Measurements from ENCODE around the gene KRTAP19-2. TPM values are rescaled to one million over a fixed set of nuclear protein-coding genes. Genes with fewer than 3 reads are reported as not detected.

The KRTAP19-2 gene
- polyA plus RNA-seq, 2 donors: not detected

DNA sequence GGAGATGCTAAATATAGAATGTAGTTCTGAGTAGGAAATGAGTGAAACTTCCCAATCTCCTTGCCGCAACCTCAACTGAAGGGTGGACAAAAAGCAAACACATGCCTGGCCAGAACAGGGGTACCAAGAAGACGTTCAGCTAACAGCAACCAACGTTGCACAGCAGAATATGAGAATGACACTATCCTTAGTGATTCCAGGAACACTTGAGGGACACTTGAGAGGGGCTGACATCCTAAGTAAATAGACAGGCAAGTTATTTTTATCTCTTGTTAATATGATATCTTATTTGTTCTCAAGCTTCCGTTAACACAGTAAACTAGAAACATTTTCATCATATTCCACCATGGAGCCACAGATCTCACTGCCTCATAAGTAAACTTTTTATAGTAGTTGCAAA, 8.0 kb downstream of the KRTAP19-2 start:
- Histone ChIP-seq H3K4me3 (ENCODE audit: low read depth in 1 of 2, low read length in 2 of 2) (no peak overlapping the region), H3K9me3 (ENCODE audit: control insufficient read depth in 2 of 2, insufficient read depth in 1 of 2, low read depth in 1 of 2, low read length in 1 of 2) (peaks cover 2 to 4% of the 10 kb centered on the region in 2 donors), H3K27me3 (ENCODE audit: control insufficient read depth in 1 of 2, insufficient read depth in 2 of 2, low read length in 2 of 2) (no peaks in the 10 kb centered on the region), H3K4me1 (ENCODE audit: control insufficient read depth in 2 of 2, insufficient read depth in 2 of 2, low read length in 1 of 2) (no peaks in the 10 kb centered on the region), H3K27ac (ENCODE audit: low read depth in 2 of 2, low read length in 1 of 2) (no peak overlapping the region), H3K36me3 (ENCODE audit: control insufficient read depth in 2 of 2, insufficient read depth in 2 of 2, low read length in 1 of 2) (no peaks in the 10 kb centered on the region)
- 71 to 72% methylated on average over 4 of the region's 4 CpGs for WGBS, 2 donors

DNA sequence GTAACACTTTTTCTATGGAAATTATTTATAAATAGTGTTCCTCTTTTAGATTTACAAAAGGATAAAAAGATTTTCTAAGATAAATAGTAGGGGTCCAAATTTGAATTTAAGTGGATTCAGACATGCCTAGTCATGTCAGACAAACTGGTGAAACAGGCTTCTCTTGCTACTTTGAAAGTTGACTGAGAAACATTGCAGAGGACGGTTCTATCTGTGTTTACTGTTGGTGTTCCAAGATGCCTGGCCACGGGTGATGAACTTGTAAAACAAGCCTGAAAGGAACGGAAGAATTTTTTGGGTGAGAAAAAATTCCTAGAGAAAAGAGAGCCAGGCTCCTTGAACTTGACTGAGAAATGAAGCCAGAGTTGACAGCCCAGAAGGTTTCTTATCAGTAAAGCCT, 9.2 kb downstream of the KRTAP19-2 start:
- Histone ChIP-seq H3K9me3 (ENCODE audit: control insufficient read depth in 2 of 2, insufficient read depth in 1 of 2, low read depth in 1 of 2, low read length in 1 of 2) (peaks cover 2 to 4% of the 10 kb centered on the region in 2 donors), H3K4me3 (ENCODE audit: low read depth in 1 of 2, low read length in 2 of 2) (no peak overlapping the region), H3K4me1 (ENCODE audit: control insufficient read depth in 2 of 2, insufficient read depth in 2 of 2, low read length in 1 of 2) (no peaks in the 10 kb centered on the region), H3K36me3 (ENCODE audit: control insufficient read depth in 2 of 2, insufficient read depth in 2 of 2, low read length in 1 of 2) (no peaks in the 10 kb centered on the region), H3K27me3 (ENCODE audit: control insufficient read depth in 1 of 2, insufficient read depth in 2 of 2, low read length in 2 of 2) (no peaks in the 10 kb centered on the region), H3K27ac (ENCODE audit: low read depth in 2 of 2, low read length in 1 of 2) (no peak overlapping the region)
- WGBS, 2 donors: 22 to 38% methylated on average over 3 of the region's 3 CpGs

DNA sequence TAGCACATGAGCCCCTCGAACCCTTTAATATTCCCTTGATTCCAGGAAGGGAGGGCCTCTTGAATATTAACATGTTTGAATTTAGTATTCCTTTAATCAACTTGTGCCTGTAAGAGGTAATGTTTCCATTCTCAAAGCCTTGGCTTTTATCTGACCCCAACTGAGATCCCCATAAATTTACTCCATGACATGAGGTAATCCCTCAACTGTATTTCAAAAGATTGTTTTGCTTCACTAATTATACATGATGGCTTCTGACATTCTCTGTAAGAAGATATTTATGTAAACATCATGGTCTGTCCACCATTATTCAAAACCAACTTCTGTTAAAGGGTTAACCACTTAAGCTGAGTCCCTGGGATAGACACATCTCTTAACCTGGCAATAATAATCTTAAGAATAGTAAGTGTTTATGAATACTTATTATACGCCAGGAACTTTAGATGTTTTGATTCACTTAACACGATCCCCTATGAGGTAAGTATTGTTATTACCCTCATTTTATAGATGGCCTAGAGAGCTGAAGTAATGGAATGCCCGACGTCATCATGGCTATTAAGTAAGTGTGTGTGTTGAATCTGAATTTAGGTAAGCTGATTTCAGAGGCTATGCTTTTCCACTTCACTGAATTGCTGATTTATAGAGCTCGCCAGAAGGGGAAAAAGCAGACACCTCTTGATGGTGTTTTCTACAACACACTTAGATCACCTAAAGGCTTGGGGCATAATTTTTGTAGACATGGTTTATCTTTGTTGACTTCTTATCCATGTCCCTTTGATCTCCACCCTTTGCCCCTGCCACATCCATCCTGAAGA, 18.1 kb downstream of the KRTAP19-2 start:
- Histone ChIP-seq H3K27ac (ENCODE audit: low read depth in 2 of 2, low read length in 1 of 2) (no peak overlapping the region), H3K27me3 (ENCODE audit: control insufficient read depth in 1 of 2, insufficient read depth in 2 of 2, low read length in 2 of 2) (no peaks in the 10 kb centered on the region), H3K36me3 (ENCODE audit: control insufficient read depth in 2 of 2, insufficient read depth in 2 of 2, low read length in 1 of 2) (no peaks in the 10 kb centered on the region), H3K4me1 (ENCODE audit: control insufficient read depth in 2 of 2, insufficient read depth in 2 of 2, low read length in 1 of 2) (no peaks in the 10 kb centered on the region), H3K9me3 (ENCODE audit: control insufficient read depth in 2 of 2, insufficient read depth in 1 of 2, low read depth in 1 of 2, low read length in 1 of 2) (no peaks in the 10 kb centered on the region), H3K4me3 (ENCODE audit: low read depth in 1 of 2, low read length in 2 of 2) (no peak overlapping the region)
- 56 to 61% methylated on average over 6 of the region's 6 CpGs for WGBS, 2 donors

DNA sequence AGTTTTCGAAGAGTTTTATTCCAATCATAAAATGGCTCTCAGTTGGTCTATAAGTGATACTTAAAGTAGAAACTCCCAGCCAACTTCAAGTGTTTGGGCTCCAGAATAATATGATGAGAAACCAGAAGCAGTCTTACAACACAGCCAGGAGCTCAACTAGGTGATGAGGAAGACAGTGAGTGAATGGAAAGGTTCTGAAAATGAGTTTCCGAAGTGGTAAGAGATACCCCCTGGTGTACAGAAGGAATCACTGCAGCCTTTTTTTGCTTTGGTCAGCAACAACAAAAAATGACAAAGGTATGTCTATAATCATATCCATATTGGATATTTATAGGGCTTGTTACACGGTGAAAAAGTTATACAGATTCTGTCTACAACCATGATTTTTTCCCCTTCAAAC, 23.5 kb downstream of the KRTAP19-2 start:
- WGBS, 2 donors: 55 to 68% methylated on average over 3 of the region's 3 CpGs
- no peaks in the 10 kb centered on the region for H3K4me1 ChIP-seq (ENCODE audit: control insufficient read depth in 2 of 2, insufficient read depth in 2 of 2, low read length in 1 of 2)
- no peaks in the 10 kb centered on the region for H3K36me3 ChIP-seq (ENCODE audit: control insufficient read depth in 2 of 2, insufficient read depth in 2 of 2, low read length in 1 of 2)
- no peak overlapping the region for H3K27ac ChIP-seq (ENCODE audit: low read depth in 2 of 2, low read length in 1 of 2)
- H3K9me3 ChIP-seq (ENCODE audit: control insufficient read depth in 2 of 2, insufficient read depth in 1 of 2, low read depth in 1 of 2, low read length in 1 of 2): no peaks in the 10 kb centered on the region
- H3K4me3 ChIP-seq (ENCODE audit: low read depth in 1 of 2, low read length in 2 of 2): no peak overlapping the region
- H3K27me3 ChIP-seq (ENCODE audit: control insufficient read depth in 1 of 2, insufficient read depth in 2 of 2, low read length in 2 of 2): no peaks in the 10 kb centered on the region

DNA sequence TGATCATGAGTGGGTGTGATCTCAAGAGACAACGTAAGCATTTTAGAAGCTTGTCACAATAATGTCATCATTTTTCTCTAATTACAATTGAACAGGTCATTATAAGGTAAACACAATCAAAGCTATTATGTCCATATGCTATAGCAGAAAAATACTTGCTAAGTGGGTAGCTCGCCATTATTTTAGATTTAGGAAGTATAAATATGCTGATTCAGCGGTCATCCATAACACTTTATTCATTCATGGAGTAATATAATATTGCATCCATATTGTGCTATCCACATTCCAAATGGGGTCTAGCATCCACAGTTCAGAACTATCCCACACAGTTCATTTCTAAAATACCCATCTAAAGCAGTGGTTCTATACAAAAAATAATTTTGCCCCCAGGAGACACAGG, 38.7 kb downstream of the KRTAP19-2 start:
- no peaks in the 10 kb centered on the region for H3K36me3 ChIP-seq (ENCODE audit: control insufficient read depth in 2 of 2, insufficient read depth in 2 of 2, low read length in 1 of 2)
- no peak overlapping the region for H3K4me3 ChIP-seq (ENCODE audit: low read depth in 1 of 2, low read length in 2 of 2)
- WGBS, 2 donors: 82 to 86% methylated on average over 3 of the region's 3 CpGs
- H3K9me3 ChIP-seq (ENCODE audit: control insufficient read depth in 2 of 2, insufficient read depth in 1 of 2, low read depth in 1 of 2, low read length in 1 of 2): no peaks in the 10 kb centered on the region
- no peak overlapping the region for H3K27ac ChIP-seq (ENCODE audit: low read depth in 2 of 2, low read length in 1 of 2)
- H3K27me3 ChIP-seq (ENCODE audit: control insufficient read depth in 1 of 2, insufficient read depth in 2 of 2, low read length in 2 of 2): no peaks in the 10 kb centered on the region
- no peaks in the 10 kb centered on the region for H3K4me1 ChIP-seq (ENCODE audit: control insufficient read depth in 2 of 2, insufficient read depth in 2 of 2, low read length in 1 of 2)

DNA sequence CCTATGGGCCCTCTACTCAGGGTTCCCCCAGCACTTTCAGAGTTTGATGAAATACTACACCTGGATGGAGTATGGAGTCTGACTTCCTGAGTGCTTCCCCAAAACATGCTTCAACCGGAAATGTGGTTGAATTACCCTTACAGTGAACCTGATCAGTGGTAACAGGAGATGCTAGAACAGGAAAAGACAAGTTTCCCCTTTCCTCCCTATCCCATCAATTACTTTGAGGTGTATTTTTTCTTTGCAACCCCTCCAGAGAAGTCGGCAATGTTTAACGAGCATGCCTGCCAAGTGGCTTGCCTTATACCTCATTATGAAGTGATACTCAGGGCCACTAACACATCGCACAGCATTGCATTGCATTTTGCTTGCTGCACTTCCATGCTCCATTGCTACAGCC, 40.2 kb downstream of the KRTAP19-2 start:
- Histone ChIP-seq H3K9me3 (ENCODE audit: control insufficient read depth in 2 of 2, insufficient read depth in 1 of 2, low read depth in 1 of 2, low read length in 1 of 2) (no peaks in the 10 kb centered on the region), H3K27ac (ENCODE audit: low read depth in 2 of 2, low read length in 1 of 2) (no peak overlapping the region), H3K4me3 (ENCODE audit: low read depth in 1 of 2, low read length in 2 of 2) (no peak overlapping the region), H3K36me3 (ENCODE audit: control insufficient read depth in 2 of 2, insufficient read depth in 2 of 2, low read length in 1 of 2) (no peaks in the 10 kb centered on the region), H3K4me1 (ENCODE audit: control insufficient read depth in 2 of 2, insufficient read depth in 2 of 2, low read length in 1 of 2) (no peaks in the 10 kb centered on the region), H3K27me3 (ENCODE audit: control insufficient read depth in 1 of 2, insufficient read depth in 2 of 2, low read length in 2 of 2) (no peaks in the 10 kb centered on the region)
- 30 to 45% methylated on average over 4 of the region's 4 CpGs for WGBS, 2 donors

DNA sequence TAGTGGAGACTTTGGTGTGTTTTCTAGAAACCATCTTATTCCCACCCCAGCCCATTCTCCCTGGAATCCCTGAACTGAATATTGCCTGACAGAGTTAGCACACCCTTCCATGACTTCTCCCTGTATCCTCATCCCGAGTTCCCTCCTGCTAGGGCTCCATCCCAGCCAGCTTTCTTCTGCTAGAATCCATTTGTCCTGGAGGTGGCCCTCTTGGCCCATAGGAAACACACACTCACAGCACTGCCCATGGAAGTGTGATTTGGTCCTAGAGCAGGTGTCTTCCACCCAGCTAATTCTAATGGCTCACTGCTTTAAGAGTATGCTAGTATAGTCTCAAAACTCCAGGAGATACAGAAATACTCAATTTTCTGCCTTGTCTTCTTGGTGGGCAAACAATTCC, 43.0 kb downstream of the KRTAP19-2 start:
- no peaks in the 10 kb centered on the region for H3K9me3 ChIP-seq (ENCODE audit: control insufficient read depth in 2 of 2, insufficient read depth in 1 of 2, low read depth in 1 of 2, low read length in 1 of 2)
- 41 to 53% methylated on average over 1 of the region's 1 CpG for WGBS, 2 donors
- H3K27ac ChIP-seq (ENCODE audit: low read depth in 2 of 2, low read length in 1 of 2): no peak overlapping the region
- no peaks in the 10 kb centered on the region for H3K27me3 ChIP-seq (ENCODE audit: control insufficient read depth in 1 of 2, insufficient read depth in 2 of 2, low read length in 2 of 2)
- no peaks in the 10 kb centered on the region for H3K4me1 ChIP-seq (ENCODE audit: control insufficient read depth in 2 of 2, insufficient read depth in 2 of 2, low read length in 1 of 2)
- H3K4me3 ChIP-seq (ENCODE audit: low read depth in 1 of 2, low read length in 2 of 2): no peak overlapping the region
- no peaks in the 10 kb centered on the region for H3K36me3 ChIP-seq (ENCODE audit: control insufficient read depth in 2 of 2, insufficient read depth in 2 of 2, low read length in 1 of 2)

DNA sequence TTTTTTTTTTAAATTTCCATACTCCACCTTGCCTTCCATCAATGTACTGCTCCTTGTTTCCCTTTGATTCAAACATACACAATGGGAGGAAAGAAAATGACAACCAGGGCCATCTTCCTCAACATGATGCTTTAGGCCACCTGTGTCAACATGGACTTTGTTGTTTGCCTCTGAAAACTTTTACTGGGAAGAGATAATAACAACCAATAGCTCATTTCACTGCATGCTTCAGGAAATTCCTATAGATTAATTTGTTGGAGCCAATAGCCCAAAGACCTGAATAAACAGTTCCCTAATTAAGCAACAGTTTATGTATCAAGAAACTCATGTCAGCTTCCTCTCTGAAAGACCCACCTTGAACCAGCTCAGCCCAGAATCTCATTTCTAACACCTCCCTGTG, 44.0 kb downstream of the KRTAP19-2 start:
- no peak overlapping the region for H3K4me3 ChIP-seq (ENCODE audit: low read depth in 1 of 2, low read length in 2 of 2)
- no peaks in the 10 kb centered on the region for H3K36me3 ChIP-seq (ENCODE audit: control insufficient read depth in 2 of 2, insufficient read depth in 2 of 2, low read length in 1 of 2)
- H3K27ac ChIP-seq (ENCODE audit: low read depth in 2 of 2, low read length in 1 of 2): no peak overlapping the region
- H3K4me1 ChIP-seq (ENCODE audit: control insufficient read depth in 2 of 2, insufficient read depth in 2 of 2, low read length in 1 of 2): no peaks in the 10 kb centered on the region
- H3K27me3 ChIP-seq (ENCODE audit: control insufficient read depth in 1 of 2, insufficient read depth in 2 of 2, low read length in 2 of 2): no peaks in the 10 kb centered on the region
- no peaks in the 10 kb centered on the region for H3K9me3 ChIP-seq (ENCODE audit: control insufficient read depth in 2 of 2, insufficient read depth in 1 of 2, low read depth in 1 of 2, low read length in 1 of 2)

DNA sequence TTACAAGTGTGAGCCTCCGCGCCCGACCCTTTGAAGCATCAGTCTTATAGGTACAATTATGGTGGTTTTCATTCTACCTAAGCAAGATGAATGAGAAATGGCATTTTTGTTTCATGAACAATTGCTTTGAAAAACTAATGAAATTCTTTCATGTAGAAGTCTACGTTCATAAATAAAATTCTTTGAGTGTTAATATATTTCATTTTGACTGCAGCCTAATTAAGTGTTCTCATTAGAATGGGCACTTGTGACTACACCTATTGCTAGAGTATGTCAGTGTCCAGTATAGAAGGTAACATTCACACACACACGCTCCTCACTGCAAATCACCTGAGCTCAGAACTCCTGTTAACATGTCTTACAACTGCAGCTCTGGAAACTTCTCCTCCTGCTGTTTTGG, 47.3 kb downstream of the KRTAP19-2 start, which contains the start of gene KRTAP15-1:
Gene KRTAP15-1, plus strand, starts transcription at position 301 of the 400 bp plus-strand sequence. Its CDS starts 53 bp downstream, at position 354.
- Histone ChIP-seq H3K9me3 (ENCODE audit: control insufficient read depth in 2 of 2, insufficient read depth in 1 of 2, low read depth in 1 of 2, low read length in 1 of 2) (no peaks in the 10 kb centered on the region), H3K27ac (ENCODE audit: low read depth in 2 of 2, low read length in 1 of 2) (no peak within 1 kb of the TSS), H3K4me1 (ENCODE audit: control insufficient read depth in 2 of 2, insufficient read depth in 2 of 2, low read length in 1 of 2) (no peaks in the 10 kb centered on the region), H3K36me3 (ENCODE audit: control insufficient read depth in 2 of 2, insufficient read depth in 2 of 2, low read length in 1 of 2) (no peaks in the 10 kb centered on the region), H3K27me3 (ENCODE audit: control insufficient read depth in 1 of 2, insufficient read depth in 2 of 2, low read length in 2 of 2) (no peaks in the 10 kb centered on the region), H3K4me3 (ENCODE audit: low read depth in 1 of 2, low read length in 2 of 2) (no peak within 1 kb of the TSS)
- 91 to 92% methylated on average over 5 of the region's 5 CpGs for WGBS, 2 donors
